ENCODE measurements around the gene INO80D. TPM values are rescaled to one million over a fixed set of nuclear protein-coding genes. Genes with fewer than 3 reads are reported as not detected.
"Not testable (repeated sequence)": the region's sequence is repeated elsewhere in the genome, so short reads cannot be mapped to it uniquely, and the experiment has no call there.

The INO80D gene
- total RNA-seq, 1 experiment from 2014 or later: 5.1 TPM

- peak; percentile 16 for DNase-seq (ENCODE audit: low spot score)
These were observed 868 bp downstream of the INO80D start for GRCh38 chr2:206084870-206085741.

GRCh38 chr2:206084439-206084869 lies 1.5 kb downstream of the INO80D start:
- peak; percentile 54 for DNase-seq (ENCODE audit: low spot score)

- DNase-seq (ENCODE audit: low spot score): peak; percentile 32
These were observed 2.2 kb downstream of the INO80D start for GRCh38 chr2:206083602-206084438.

- DNase-seq (ENCODE audit: low spot score): no peak
These were observed 3.6 kb downstream of the INO80D start for GRCh38 chr2:206082298-206082843.

- DNase-seq (ENCODE audit: low spot score): no peak
These were observed 5.0 kb downstream of the INO80D start for GRCh38 chr2:206080927-206081326.

GRCh38 chr2:206079699-206080465 lies 6.1 kb downstream of the INO80D start:
- no peak for DNase-seq (ENCODE audit: low spot score)

- not testable (repeated sequence) for DNase-seq (ENCODE audit: low spot score)
These were observed 8.1 kb downstream of the INO80D start for GRCh38 chr2:206077879-206078278.

- DNase-seq (ENCODE audit: low spot score): no peak
These were observed 10.9 kb downstream of the INO80D start for GRCh38 chr2:206075113-206075512.

GRCh38 chr2:206071807-206072206 lies 14.2 kb downstream of the INO80D start:
- no peak for DNase-seq (ENCODE audit: low spot score)

- no peak for DNase-seq (ENCODE audit: low spot score)
These were observed 16.6 kb downstream of the INO80D start for GRCh38 chr2:206069417-206069816.

- no peak for DNase-seq (ENCODE audit: low spot score)
These were observed 17.8 kb downstream of the INO80D start for GRCh38 chr2:206068207-206068606.

GRCh38 chr2:206064077-206064476 lies 21.9 kb downstream of the INO80D start:
- DNase-seq (ENCODE audit: low spot score): no peak

GRCh38 chr2:206063635-206064034 lies 22.3 kb downstream of the INO80D start:
- no peak for DNase-seq (ENCODE audit: low spot score)

- DNase-seq (ENCODE audit: low spot score): no peak
These were observed 23.2 kb downstream of the INO80D start for GRCh38 chr2:206062724-206063123.

GRCh38 chr2:206056286-206056685 lies 29.7 kb downstream of the INO80D start:
- DNase-seq (ENCODE audit: low spot score): no peak

GRCh38 chr2:206054952-206055351 lies 31.0 kb downstream of the INO80D start:
- no peak for DNase-seq (ENCODE audit: low spot score)

GRCh38 chr2:206051912-206052311 lies 34.1 kb downstream of the INO80D start:
- DNase-seq (ENCODE audit: low spot score): no peak

- DNase-seq (ENCODE audit: low spot score): peak; percentile 34
These were observed 36.6 kb downstream of the INO80D start for GRCh38 chr2:206049392-206049791.

GRCh38 chr2:206045251-206045650 lies 40.7 kb downstream of the INO80D start:
- DNase-seq (ENCODE audit: low spot score): no peak

- no peak for DNase-seq (ENCODE audit: low spot score)
These were observed 45.4 kb downstream of the INO80D start for GRCh38 chr2:206040525-206040924.

GRCh38 chr2:206035393-206035792 lies 50.6 kb downstream of the INO80D start:
- not testable (repeated sequence) for DNase-seq (ENCODE audit: low spot score)

All from HT-29 (cell line).